Glutamatergic neuron (in vitro differentiated cells): Measurements from ENCODE around the gene ACVR1B. TPM values are rescaled to one million over a fixed set of nuclear protein-coding genes. Genes with fewer than 3 reads are reported as not detected.

Experiments
- DNase-seq: peaks from one replicate; pipeline ENCODE4 v3.0.0; 2022
- H3K27ac Mint-ChIP-seq: one replicate; pipeline ENCODE4 v1.8.0; 2020; ENCODE audit warnings: mild to moderate bottlenecking, mixed read lengths, inconsistent platforms; ENCODE audit not compliant: unreplicated experiment
- H3K27me3 Mint-ChIP-seq: one replicate; pipeline ENCODE4 v1.8.0; 2020; ENCODE audit warnings: mild to moderate bottlenecking, moderate library complexity, mixed read lengths, inconsistent platforms; ENCODE audit not compliant: unreplicated experiment
- H3K36me3 Mint-ChIP-seq: one replicate; pipeline ENCODE4 v1.8.0; 2020; ENCODE audit warnings: mild to moderate bottlenecking, mixed read lengths, inconsistent platforms; ENCODE audit not compliant: unreplicated experiment
- H3K4me1 Mint-ChIP-seq: one replicate; pipeline ENCODE4 v1.8.0; 2020; ENCODE audit warnings: mild to moderate bottlenecking, low read depth, mixed read lengths, inconsistent platforms; ENCODE audit not compliant: unreplicated experiment
- H3K4me3 Mint-ChIP-seq: one replicate; pipeline ENCODE4 v1.8.0; 2020; ENCODE audit warnings: mild to moderate bottlenecking, mixed read lengths, inconsistent platforms; ENCODE audit not compliant: unreplicated experiment
- H3K9me3 Mint-ChIP-seq: one replicate; pipeline ENCODE4 v1.8.0; 2020; ENCODE audit warnings: mild to moderate bottlenecking, moderate library complexity, mixed read lengths, inconsistent platforms; ENCODE audit not compliant: unreplicated experiment
- CTCF ChIP-seq: fragments of 200-600 bp; sonication (generic); IDR thresholded peaks from one replicate; pipeline ENCODE4 v1.5.0; 2021; ENCODE audit not compliant: partially characterized antibody, unreplicated experiment
- total RNA-seq: library from RNA; stranded (reverse); fragmentation: NEBNext Ultra II Directional; extraction: Animal tissue kit (Norgen Biotek cat#: 25700); gene quantifications from one replicate; pipeline ENCODE4 v1.2.1, GENCODE V29; 2021; ENCODE audit not compliant: unreplicated experiment

Gene ACVR1B
- total RNA-seq, 1 donor from 2014 or later, result 50.2 TPM

DNA sequence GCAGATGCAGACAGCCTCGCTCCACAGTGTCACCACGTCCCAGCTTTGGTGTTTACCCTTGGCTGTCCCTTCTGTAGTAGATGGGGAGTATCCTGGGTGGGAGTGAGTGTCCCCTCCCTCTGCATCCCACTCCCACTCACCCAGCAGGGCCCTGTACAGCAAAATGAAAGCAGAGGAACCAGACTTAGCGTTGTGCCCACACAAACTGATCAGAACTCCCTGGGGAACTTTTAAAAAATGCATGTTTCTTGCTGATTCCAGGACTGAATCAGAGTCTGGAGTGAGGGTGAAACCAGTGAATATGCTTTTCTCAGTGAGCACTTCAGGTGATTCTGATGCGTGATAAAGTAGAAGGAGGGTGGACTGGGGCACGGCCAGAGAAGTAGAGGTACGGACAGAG, 41.3 kb upstream of the ACVR1B start:
- Mint-ChIP-seq H3K4me1 (peaks cover 14% of the 10 kb centered on the region), H3K36me3 (no peaks in the 10 kb centered on the region), H3K27ac (no peak overlapping the region), H3K4me3 (no peak overlapping the region), H3K9me3 (peaks cover 4% of the 10 kb centered on the region), H3K27me3 (peaks cover 5% of the 10 kb centered on the region)
- DNase-seq, result no peak
- TF ChIP-seq CTCF, result no peak

DNA sequence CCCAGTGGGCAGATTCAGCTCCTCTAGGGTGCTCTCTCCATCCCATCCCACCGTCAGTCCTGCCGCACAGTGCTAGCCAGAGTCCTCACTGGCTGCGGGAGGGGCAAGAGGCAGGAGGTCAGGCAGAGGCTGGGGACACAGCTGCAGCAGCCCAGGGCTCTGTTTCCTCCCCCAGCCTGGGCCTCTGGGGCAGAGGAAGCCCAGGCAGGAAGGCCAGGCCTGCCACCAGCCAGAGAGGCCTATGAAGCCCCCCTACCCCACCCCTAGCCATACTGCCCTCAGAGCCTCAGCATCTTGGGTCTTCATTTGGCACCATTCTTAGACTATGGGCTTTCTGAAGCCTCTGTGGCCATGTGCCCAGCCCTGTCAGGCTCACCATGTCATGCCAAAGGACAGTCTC, 40.8 kb upstream of the ACVR1B start:
- DNase-seq, result no peak
- H3K9me3 Mint-ChIP-seq, result peaks cover 4% of the 10 kb centered on the region
- no peak overlapping the region for H3K4me3 Mint-ChIP-seq
- H3K27me3 Mint-ChIP-seq, result peaks cover 5% of the 10 kb centered on the region
- no peak overlapping the region for H3K27ac Mint-ChIP-seq
- TF ChIP-seq CTCF, result no peak
- H3K4me1 Mint-ChIP-seq, result peaks cover 9% of the 10 kb centered on the region
- H3K36me3 Mint-ChIP-seq, result no peaks in the 10 kb centered on the region

GRCh38 chr12:51911307-51911706, 40.2 kb upstream of the ACVR1B start:
- no peak for DNase-seq
- peaks cover 5% of the 10 kb centered on the region for H3K27me3 Mint-ChIP-seq
- H3K36me3 Mint-ChIP-seq, result no peaks in the 10 kb centered on the region
- no peak overlapping the region for H3K27ac Mint-ChIP-seq
- TF ChIP-seq CTCF, result no peak
- no peak overlapping the region for H3K4me3 Mint-ChIP-seq
- peaks cover 2% of the 10 kb centered on the region for H3K9me3 Mint-ChIP-seq
- H3K4me1 Mint-ChIP-seq, result peaks cover 4% of the 10 kb centered on the region

DNA sequence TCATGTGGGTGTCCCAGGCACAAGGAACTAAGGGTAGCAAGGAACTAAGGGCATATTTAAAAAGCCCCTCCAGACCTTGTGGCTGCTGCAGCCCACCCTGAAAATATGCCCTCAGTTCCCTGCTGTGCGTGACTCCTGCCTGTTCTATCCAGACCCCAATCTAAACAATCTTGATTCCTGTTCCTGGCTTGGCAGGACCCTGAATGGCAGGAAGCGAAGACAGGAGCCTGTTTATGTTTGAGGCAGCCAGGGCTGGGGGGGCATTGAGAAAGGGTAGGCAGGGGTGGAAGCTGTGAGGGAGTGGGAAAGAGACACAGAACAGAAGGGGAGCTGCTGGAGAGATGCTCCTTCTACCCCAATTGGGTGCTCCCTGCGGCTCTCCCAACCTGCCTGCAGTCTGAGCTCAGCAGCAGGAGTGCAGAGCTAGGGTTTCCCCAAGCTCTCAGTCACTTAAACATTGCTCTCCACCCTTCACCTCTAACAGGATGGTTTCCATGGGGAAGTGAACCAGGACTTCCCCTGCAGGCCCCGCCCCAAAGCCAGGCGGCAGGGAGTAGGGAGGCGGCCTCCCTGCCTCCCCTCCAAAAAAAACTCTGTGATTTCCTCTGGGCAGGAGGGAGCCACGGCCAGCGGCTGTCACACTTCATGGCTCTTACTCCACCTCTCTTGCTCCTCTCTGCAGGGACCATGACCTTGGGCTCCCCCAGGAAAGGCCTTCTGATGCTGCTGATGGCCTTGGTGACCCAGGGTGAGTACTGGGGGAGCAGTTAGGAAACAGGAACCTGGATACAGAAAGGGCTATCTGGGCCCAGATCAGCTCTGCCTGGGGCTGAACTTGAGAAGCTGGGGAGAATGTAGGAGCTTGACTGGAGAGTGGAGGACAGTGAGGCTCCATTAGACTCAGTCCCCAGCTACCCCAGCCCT, 39.4 kb upstream of the ACVR1B start:
- no peak for DNase-seq
- peaks cover 5% of the 10 kb centered on the region for H3K27me3 Mint-ChIP-seq
- no peaks in the 10 kb centered on the region for H3K36me3 Mint-ChIP-seq
- H3K4me1 Mint-ChIP-seq, result peaks cover 4% of the 10 kb centered on the region
- no peak overlapping the region for H3K27ac Mint-ChIP-seq
- H3K9me3 Mint-ChIP-seq, result peaks cover 2% of the 10 kb centered on the region
- TF ChIP-seq CTCF, result no peak
- no peak overlapping the region for H3K4me3 Mint-ChIP-seq
